Activated CD4-positive, alpha-beta T cell treated with anti-CD3 and anti-CD28 coated beads for 48 hours (primary cell): ENCODE measurements around the gene SYNJ1.
"Not testable (repeated sequence)": the region's sequence is repeated elsewhere in the genome, so short reads cannot be mapped to it uniquely, and the experiment has no call there.

Experiments used
- DNase-seq: peaks from one replicate; pipeline ENCODE4 v3.0.0-alpha.2; 2020

Gene SYNJ1, protein sequence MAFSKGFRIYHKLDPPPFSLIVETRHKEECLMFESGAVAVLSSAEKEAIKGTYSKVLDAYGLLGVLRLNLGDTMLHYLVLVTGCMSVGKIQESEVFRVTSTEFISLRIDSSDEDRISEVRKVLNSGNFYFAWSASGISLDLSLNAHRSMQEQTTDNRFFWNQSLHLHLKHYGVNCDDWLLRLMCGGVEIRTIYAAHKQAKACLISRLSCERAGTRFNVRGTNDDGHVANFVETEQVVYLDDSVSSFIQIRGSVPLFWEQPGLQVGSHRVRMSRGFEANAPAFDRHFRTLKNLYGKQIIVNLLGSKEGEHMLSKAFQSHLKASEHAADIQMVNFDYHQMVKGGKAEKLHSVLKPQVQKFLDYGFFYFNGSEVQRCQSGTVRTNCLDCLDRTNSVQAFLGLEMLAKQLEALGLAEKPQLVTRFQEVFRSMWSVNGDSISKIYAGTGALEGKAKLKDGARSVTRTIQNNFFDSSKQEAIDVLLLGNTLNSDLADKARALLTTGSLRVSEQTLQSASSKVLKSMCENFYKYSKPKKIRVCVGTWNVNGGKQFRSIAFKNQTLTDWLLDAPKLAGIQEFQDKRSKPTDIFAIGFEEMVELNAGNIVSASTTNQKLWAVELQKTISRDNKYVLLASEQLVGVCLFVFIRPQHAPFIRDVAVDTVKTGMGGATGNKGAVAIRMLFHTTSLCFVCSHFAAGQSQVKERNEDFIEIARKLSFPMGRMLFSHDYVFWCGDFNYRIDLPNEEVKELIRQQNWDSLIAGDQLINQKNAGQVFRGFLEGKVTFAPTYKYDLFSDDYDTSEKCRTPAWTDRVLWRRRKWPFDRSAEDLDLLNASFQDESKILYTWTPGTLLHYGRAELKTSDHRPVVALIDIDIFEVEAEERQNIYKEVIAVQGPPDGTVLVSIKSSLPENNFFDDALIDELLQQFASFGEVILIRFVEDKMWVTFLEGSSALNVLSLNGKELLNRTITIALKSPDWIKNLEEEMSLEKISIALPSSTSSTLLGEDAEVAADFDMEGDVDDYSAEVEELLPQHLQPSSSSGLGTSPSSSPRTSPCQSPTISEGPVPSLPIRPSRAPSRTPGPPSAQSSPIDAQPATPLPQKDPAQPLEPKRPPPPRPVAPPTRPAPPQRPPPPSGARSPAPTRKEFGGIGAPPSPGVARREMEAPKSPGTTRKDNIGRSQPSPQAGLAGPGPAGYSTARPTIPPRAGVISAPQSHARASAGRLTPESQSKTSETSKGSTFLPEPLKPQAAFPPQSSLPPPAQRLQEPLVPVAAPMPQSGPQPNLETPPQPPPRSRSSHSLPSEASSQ (N-terminal part only)

DNA sequence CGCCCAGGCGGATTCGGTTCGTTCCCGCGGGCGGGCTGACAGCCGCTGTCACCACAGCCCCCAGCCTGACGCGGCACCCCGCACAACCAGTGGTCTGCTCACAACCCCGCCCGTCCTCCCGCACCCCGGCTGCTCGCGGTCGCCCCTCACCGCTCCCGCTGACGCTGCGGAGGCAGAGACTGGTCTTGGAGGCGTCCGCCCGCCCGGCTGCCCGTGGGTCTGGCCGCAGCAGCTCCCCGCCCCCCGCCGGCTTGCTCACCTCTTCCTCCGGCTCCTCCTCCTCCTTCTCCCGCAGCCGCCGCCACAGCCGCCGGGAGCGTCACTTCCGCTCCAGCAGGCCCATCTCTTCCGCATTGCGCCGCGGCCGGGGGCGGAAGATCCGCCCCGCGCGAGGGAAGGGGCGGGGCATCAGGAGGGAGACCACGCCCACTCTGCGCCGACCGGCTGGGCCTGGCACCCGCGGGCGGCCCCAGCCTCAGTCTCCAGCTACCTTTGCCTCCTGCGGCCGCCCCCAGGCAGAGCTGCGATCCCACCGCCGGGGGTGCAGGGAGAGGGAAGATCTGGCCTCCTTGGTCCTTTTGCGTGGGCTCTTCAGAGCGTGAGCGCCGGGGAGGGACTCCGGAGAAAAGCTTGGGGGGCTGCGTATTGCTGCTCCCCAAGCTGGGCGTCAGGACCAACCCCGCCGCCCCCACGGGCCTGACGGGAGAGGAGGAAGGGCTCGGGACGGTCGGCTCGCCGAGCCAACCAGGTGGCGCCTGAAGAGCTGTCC lies at the start of gene SYNJ1:
Gene SYNJ1 (minus strand): TSS at position 327 of the 769 bp plus-strand sequence. CDS start 1,118 bp downstream, outside the sequence.
- DNase-seq, result peak; percentile 95

DNA sequence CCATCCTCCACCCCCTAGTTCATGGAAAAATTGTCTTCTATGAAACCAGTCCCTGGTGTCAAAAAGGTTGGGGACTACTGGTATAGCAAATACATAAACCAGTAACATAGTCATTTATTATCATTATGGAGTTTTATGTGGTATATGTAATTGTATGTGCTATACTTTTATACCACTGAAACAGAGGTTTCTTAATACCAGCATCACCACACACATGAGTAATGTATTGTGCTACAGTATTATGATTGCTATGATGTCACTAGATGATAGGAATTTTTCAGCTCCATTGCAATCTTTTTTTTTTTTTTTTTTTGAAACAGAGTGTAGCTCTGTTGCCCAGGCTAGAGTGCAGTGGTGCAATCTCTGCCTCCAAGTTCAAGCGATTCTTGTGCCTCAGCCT lies 49.5 kb upstream of the SYNJ1 start:
- DNase-seq, result no peak

DNA sequence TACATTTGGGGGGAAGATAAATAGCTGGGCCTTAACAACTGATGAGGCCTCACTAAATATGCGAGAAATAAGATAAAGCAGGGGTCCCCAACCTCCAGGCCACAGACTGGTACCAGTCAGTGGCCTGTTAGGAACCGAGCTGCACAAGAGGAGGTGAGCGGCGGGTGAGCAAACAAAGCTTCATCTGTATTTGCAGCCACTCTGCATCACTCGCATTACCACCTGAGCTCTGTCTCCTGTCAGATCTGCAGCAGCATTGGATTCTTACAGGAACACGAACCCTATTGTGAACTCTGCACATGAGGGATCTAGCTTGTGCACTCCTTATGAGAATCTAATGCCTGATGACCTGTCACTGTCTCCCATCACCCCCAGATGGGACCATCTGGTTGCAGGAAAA lies 48.9 kb upstream of the SYNJ1 start:
- no peak for DNase-seq

DNA sequence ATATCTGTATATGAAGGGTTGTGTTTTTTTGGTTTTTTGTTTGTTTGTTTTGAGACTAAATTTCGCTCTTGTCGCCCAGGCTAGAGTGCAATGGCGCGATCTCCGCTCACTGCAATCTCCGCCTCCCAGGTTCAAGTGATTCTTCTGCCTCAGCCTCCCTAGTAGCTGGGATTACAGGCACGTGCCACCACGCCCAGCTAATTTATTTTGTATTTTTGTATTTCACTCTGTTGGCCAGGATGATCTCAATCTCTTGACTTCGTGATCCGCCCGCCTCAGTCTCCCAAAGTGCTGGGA lies 45.2 kb upstream of the SYNJ1 start:
- not testable (repeated sequence) for DNase-seq

DNA sequence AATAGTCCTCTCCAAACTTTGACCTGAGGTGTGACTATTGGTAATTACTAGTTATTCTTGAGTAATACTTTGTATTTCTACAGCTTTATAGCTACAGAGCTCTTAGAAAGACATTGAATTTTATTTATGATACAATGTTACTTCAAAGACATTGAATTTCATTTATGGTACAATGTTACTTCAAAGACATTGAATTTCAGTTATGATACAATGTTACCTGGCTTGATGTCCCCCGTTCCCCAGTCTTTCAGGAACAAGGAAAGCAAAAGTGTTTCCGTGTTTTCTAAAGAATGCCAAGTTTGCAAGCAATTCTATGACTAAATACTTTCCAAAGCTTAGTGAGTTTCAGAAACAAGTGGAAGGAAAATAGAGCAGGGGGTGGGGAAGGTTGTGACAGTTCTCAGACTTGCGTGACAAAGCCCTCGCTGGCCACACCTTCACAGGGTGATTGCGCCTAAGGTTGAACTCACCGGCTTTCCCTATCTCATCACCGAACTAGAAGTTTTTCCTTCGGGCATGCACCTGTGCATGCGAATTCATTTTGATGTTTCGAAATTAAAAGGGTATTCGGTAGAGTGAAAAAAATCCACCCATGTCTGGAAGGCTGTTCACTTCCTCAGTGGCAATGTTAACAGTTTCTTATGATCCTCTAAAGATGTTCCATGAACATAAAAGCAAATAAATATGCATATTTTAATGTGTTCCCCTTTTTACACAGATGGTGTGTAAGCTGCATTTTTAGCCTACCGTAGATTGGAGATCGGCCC lies 44.7 kb upstream of the SYNJ1 start:
- peak; percentile 81 for DNase-seq

DNA sequence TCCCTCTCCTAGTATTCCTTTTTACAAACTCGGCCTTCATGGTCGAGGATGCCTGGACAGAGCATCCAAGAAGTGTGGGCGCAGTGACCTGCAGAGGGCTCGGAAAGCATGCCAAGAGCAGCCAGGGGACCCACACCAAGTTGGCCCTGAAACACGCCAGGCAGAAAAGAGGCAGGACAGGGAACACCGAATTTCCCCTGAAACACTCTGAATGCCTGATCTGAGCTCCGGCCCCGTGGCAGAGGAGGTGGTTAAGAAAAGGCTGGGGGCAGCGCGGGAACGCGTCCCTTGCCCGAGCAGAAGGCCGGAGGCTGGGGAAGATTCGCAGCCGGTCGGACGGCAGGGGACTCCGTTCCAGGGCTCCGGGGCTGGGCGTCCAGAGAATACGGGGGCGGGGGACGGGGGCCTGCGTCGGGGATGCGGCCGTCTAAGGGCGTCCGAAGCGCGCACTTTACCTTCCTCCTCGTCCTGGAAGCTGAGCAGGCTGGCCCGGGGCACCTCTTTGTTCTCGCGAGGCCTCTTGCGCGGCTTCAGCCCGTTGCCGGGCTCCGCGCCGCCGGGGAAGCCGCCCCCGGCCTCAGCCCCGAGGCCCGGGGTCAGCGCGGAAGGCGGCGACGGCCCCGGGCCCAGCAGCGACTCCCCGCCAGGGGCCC lies 43.2 kb upstream of the SYNJ1 start:
- DNase-seq, result peak; percentile 61

DNA sequence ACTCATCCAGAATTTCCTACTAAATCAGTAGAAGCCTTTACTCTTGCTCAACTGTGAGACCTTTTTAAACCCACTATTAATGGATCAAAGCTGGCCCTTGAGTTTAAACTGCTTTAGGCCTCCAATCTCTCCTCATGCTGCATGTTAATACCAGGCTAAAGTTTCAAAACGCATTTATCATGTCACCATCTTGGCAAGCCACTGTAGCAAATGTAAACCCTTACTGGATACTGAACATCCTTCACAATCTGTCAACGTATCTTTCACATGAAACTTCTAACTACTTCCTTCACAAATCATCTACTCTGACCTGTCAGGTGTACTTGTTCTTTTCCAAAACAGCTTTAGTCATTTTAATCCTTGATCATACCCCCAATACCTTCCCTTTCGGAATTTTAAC lies 40.7 kb upstream of the SYNJ1 start:
- DNase-seq, result no peak

DNA sequence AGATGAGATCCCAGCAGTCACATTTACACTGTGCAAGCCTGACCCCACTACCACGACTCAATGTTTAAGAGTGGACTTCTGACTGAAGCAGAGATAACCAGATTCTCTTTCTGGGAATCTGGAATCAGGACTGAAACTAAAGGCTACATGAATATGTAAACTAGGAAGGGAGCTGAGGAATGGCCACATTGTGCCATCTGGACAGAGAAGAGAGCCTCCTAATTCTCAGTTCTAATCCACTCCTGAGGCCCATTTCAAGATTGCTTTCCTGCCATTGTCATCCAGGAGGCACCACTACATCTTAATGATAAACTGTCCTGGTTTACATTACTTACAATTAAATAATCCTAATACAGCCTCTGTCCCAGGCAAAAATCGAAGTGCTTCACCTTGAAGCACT lies 37.2 kb upstream of the SYNJ1 start:
- no peak for DNase-seq

DNA sequence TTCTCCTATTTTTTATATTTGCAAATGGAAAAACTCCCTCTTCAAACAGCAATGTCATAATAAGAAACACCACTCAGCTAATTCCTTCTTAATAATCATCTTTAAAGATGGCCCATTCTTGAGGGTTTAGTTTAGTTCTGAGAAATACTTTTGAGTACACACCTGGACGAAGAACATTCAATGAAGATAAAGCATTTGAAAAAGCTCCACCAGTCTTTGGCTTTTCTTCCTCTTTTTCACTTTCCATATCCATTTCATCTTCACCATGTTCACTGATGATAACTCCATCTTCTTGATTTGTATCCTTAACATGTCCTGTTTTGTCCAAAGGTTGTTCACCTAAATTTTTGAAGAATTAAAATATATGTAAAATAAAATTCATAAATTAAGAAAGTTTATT lies 36.4 kb upstream of the SYNJ1 start:
- DNase-seq, result no peak

DNA sequence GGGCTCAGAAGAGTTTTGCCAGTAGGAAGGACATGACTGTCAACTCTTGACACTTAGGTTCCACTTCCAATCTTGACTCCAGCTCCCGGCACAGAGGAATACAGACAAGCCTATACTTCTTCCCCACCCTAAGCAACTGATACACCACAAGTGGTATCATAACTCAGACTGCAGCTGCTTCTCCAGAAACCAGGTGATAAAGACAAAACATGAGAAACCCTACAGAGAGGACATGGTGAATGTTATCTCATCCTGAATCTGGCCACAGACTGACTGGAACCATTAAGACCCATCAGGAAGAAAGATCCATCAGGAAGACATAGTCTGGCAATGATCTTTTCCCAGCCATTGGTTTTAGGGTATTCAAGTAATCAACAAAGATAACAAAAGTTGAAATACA lies 30.0 kb upstream of the SYNJ1 start:
- DNase-seq, result no peak

DNA sequence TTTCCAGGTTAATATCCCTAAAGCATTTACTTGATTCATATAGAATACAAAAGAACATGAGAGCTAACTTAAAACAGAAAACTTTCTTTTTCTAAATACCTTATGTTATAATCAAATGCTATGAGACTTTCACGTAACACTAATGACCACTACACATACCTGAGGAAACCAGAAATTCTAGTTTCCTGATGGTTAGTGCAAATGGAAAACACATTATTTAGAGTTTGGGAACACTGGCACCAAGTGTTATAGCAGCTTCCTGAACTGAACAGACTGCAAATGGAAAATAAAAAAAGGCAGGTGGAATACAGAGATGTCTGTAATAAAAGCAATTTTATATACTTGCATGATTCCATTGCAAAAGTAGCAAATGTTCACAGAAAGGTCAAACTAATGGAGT lies 28.3 kb upstream of the SYNJ1 start:
- DNase-seq, result no peak

DNA sequence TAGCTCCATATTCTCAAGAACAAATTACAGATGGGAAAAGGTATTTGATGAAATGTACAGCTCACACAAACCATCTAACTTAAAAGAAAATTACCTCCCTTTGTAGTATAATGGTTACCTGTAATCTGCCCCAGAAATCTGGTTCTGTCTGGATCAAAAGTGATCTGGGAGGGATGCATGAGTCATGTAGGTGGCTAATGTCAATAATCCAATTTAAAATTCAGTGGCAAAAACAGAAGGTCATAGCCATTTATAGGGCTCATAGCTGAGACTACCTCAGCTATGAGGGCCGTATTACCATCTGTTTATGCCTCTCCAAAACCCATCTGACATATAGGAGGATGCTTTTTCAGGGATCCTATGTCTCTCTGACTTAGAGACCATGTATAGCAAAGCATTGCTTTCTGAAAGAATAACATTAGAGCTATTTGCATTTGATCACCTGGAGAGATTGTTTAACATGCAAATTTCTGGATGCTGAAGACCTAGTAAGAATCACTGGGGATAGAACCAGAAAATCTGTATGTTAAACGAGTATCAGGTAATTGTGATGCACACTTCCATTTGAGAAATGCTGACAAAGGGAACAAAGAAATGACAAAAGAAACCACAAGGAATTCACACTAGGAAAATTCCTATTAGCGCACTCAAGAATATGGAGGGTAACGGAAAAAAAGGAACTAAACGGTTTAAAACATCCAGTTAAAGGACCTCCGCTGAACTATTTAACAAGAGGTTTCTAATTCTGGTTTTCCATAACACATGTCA lies 26.2 kb upstream of the SYNJ1 start:
- DNase-seq, result no peak

DNA sequence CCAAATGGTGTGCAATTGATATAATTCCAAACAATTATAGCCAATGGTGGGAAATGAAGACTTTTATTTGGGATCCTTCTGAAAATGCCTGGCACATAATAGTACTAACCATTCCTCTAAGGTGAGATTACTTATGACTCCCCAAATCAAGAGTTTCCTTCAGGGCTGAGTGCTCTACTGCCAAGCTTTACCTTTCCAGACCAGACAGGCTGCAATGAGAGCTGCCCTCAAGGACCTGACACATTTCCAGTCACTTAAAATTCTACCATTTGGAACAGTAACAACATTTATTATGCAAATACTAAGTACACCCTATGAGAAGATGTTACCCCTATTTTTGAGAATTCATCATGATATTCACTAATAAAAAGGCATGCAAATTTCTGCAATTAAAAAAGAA lies 22.6 kb upstream of the SYNJ1 start:
- no peak for DNase-seq

DNA sequence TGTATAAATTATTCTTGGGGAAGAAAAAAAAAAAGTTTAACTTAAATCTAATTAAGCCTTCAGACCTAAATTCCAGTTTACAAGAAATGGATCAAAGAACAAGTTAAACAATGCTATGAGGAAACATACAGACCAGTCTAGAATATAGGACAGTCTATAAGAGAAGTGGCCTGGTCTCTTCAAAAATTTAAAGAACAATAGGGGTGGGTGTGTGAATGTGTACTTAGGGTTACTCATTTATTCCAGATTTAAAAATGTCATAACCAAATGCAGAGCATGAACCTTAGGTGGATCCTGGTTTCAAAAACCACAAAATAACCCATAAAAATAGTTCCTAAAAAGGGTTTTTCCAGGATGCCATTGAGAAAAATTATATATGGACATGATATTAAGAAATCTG lies 21.8 kb upstream of the SYNJ1 start:
- no peak for DNase-seq

DNA sequence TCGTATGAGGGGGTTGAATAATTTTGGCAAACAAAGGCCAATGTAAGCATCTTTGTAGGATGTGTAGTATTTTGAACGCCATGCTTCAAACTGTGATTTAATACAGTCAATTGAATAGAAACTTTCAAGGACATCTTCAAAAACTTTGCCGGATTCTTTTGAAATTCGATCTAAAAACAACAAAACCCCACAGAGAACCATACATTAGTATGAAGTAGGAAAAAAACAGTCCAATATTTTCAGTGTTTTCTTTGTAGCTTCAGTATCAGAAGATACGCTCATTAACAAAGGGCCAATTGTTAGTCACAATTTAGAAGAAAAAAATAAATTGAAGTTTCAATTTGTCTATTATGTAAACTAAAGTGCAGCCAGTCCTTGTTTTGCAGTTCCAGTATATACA lies 20.7 kb upstream of the SYNJ1 start:
- no peak for DNase-seq

DNA sequence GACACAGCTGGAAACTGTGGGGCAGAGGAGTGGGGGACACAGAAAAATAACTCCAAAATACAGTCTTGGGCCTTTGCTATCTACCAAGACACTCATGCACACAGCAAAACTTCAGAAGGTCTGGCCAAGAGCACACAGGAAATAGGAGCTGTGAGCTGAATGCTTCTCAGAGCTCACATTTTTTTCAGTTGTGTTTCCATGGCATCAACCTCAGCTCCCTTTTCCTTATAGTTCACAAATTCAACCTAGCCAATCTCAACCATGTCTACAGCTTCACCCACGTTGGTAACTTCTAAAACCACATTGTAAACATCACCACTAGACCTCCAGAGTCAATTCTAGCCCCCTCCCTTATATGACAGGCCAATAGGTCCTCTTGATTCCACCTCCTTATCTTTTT lies 19.6 kb upstream of the SYNJ1 start:
- DNase-seq, result no peak

DNA sequence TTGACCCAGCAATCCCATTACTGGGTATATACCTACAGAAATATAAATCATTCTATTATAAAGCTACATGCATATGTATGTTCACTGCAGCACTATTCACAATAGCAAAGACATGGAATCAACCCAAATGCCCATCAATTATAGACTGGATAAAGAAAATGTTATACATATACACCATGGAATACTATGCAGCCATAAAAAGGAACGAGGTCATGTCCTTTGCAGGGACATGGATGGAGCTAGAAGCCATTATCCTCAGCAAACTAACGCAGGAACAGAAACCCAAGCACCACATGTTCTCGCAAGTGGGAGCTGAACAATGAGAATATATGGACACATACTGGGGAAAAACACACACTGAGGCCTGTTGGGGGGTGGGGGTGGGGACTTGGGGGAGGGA lies 18.9 kb upstream of the SYNJ1 start:
- DNase-seq, result not testable (repeated sequence)

DNA sequence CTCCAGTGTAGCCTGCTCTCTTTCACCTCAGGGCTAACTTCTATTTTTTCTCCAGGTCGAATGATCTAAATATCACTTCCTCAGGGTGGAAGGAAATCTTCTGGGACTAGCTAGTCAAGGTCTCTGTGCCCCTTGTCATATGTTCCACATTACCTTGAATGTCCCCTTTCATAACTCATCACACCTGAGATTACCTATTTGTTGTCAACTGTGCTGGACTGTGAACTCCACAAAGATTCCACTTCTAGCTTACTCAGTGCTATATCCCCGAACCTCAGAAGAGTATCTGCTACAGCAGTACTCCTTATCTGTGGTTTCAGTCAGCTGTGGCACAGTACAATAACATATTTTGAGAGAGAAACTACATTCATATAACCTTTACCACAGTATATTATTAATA lies 14.6 kb upstream of the SYNJ1 start:
- no peak for DNase-seq

DNA sequence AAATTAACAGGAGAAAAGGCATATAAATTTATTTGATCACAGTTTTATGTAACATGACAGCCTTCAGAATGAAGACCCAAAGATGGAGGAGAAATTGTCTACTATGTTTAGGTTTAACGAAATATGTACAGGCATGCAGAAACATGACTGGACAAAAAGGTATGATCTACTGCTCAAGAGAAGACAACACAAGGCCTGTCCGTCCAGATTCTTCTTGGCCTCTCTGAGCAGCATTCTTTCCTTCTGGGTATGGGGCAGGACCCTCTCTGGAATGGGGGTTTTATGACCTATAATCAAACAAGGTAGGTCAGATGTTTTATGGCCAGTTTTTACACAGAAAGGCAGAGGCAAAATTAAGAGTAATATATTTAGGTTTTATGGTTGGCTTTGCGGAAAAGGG lies 13.5 kb upstream of the SYNJ1 start:
- no peak for DNase-seq

DNA sequence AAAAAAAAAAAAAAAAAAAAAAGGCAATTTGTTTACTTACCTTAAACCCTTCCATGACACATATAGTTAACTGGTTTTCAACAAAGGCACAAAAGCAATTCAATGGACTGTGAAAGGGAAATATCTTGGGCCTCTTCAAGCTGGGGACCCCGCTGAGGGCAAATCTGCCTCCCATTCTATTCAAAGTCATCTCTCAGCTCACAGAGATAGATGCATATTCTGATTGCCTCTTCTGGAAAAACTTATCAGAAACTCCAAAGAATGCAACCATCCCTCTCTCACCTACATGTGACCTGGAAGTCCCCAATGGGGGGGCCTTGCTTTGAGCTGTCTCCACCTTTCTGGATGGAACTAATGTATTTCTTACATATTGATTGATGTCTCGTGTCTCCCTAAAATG lies 12.1 kb upstream of the SYNJ1 start:
- no peak for DNase-seq

DNA sequence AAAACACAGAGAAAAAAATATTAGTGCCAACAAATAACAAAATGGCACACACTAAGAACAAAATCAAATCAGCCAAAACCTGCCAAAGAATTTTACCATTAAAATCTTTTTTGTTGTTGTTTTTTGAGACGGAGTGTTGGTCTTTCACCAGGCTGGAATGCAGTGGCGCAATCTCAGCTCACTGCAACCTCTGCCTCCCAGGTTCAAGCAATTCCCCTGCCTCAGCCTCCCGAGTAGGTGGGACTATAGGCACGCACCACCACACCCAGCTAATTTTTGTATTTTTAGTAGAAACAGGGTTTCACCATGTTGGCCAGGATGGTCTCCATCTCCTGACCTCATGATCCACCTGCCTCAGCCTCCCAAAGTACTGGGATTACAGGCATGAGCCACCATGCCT lies 8.3 kb upstream of the SYNJ1 start:
- DNase-seq, result not testable (repeated sequence)
